Urothelium cell line (cell line): ENCODE results near the gene MBOAT1.
"Not testable (repeated sequence)": the region's sequence is repeated elsewhere in the genome, so short reads cannot be mapped to it uniquely, and the experiment has no call there.

Experiments
- DNase-seq: peaks from one replicate; pipeline ENCODE4 v3.0.0; 2011; ENCODE audit warnings: low spot score, mixed read lengths
- FAIRE-seq: peaks from 2 replicates; lab custom pipeline; 2011; peaks lifted over from hg19 to GRCh38; lab: Jason Lieb, UNC

The MBOAT1 gene

GRCh38 chr6:20173833-20174792 is 38.2 kb downstream of the MBOAT1 start:
- no peak for FAIRE-seq
- no peak for DNase-seq

- FAIRE-seq (no peak), DNase-seq (no peak)
Measured at GRCh38 chr6:20172842-20173456, 39.3 kb downstream of the MBOAT1 start.

- DNase-seq: no peak
- no peak for FAIRE-seq
Measured at GRCh38 chr6:20170455-20171148, 41.7 kb downstream of the MBOAT1 start.

- DNase-seq: no peak
Measured at GRCh38 chr6:20169786-20170185, 42.5 kb downstream of the MBOAT1 start.

GRCh38 chr6:20169119-20169557 is 43.1 kb downstream of the MBOAT1 start:
- DNase-seq (no peak), FAIRE-seq (no peak)

More at GRCh38 chr6:20169786-20170185, 42.5 kb downstream of the MBOAT1 start:
- no peak for FAIRE-seq

GRCh38 chr6:20168690-20169089 is 43.6 kb downstream of the MBOAT1 start:
- FAIRE-seq: no peak
- no peak for DNase-seq

- DNase-seq (no peak), FAIRE-seq (no peak)
Measured at GRCh38 chr6:20167601-20168000, 44.7 kb downstream of the MBOAT1 start.

GRCh38 chr6:20166210-20166609 is 46.1 kb downstream of the MBOAT1 start:
- FAIRE-seq: no peak
- DNase-seq: no peak

- FAIRE-seq (no peak), DNase-seq (no peak)
Measured at GRCh38 chr6:20162515-20162914, 49.8 kb downstream of the MBOAT1 start.

GRCh38 chr6:20160541-20161283 is 51.6 kb downstream of the MBOAT1 start:
- DNase-seq: no peak
- FAIRE-seq: no peak

- DNase-seq (no peak), FAIRE-seq (no peak)
Measured at GRCh38 chr6:20159781-20160540, 52.3 kb downstream of the MBOAT1 start.

GRCh38 chr6:20159098-20159497 is 53.2 kb downstream of the MBOAT1 start:
- no peak for DNase-seq
- no peak for FAIRE-seq

- FAIRE-seq (no peak), DNase-seq (no peak)
Measured at GRCh38 chr6:20158676-20159075, 53.6 kb downstream of the MBOAT1 start.

GRCh38 chr6:20156824-20157223 is 55.4 kb downstream of the MBOAT1 start:
- DNase-seq: no peak
- FAIRE-seq: no peak

- DNase-seq (no peak), FAIRE-seq (no peak)
Measured at GRCh38 chr6:20154753-20155152, 57.5 kb downstream of the MBOAT1 start.

GRCh38 chr6:20153194-20153593 is 59.1 kb downstream of the MBOAT1 start:
- no peak for FAIRE-seq
- DNase-seq: no peak

GRCh38 chr6:20148433-20148832 is 63.8 kb downstream of the MBOAT1 start:
- DNase-seq (no peak), FAIRE-seq (no peak)

- FAIRE-seq (no peak), DNase-seq (no peak)
Measured at GRCh38 chr6:20147469-20147868, 64.8 kb downstream of the MBOAT1 start.

GRCh38 chr6:20146831-20147230 is 65.4 kb downstream of the MBOAT1 start:
- FAIRE-seq, DNase-seq: not testable (repeated sequence)

GRCh38 chr6:20146291-20146690 is 66.0 kb downstream of the MBOAT1 start:
- FAIRE-seq (no peak), DNase-seq (no peak)
